ENCODE data around the gene STAG3. TPM values are rescaled to one million over a fixed set of nuclear protein-coding genes. Genes with fewer than 3 reads are reported as not detected.

The STAG3 gene
- total and polyA plus RNA-seq, 2 of the 4 experiments (the other 2 are of a cell fraction), result 0.36 to 0.65 TPM

GRCh38 chr7:100189061-100189460 is 11.3 kb downstream of the STAG3 start:
- Histone ChIP-seq H2BK20ac (ENCODE audit: low read depth, low read length) (no peak overlapping the region), H3K9me1 (ENCODE audit: insufficient read depth, low read length) (no peaks in the 10 kb centered on the region), H3K18ac (ENCODE audit: low read depth, low read length) (no peak overlapping the region), H3K4ac (ENCODE audit: low read depth, low read length) (no peak overlapping the region), H3K4me3 (ENCODE audit: insufficient read depth, low read depth, low read length) (no peak overlapping the region), H3K27ac (ENCODE audit: insufficient read depth, low read length) (no peak overlapping the region), H4K20me1 (ENCODE audit: insufficient read depth, low read length) (no peaks in the 10 kb centered on the region), H2BK120ac (ENCODE audit: low read depth, low read length) (no peak overlapping the region), H3K4me2 (ENCODE audit: low read depth, low read length) (no peak overlapping the region), H3K36me3 (ENCODE audit: control insufficient read depth, insufficient read depth, low read length) (no peaks in the 10 kb centered on the region), H4K5ac (ENCODE audit: low read depth, low read length) (no peak overlapping the region), H3K4me1 (ENCODE audit: control insufficient read depth, insufficient read depth, low read length) (peaks cover 2% of the 10 kb centered on the region; the same call in 1 of the 2 replicates), H2BK5ac (ENCODE audit: low read depth, low read length, poor library complexity, severe bottlenecking) (no peak overlapping the region), H4K91ac (ENCODE audit: insufficient read depth, low read depth, low read length) (no peak overlapping the region), H4K8ac (ENCODE audit: low read depth in 2 of 2, low read length in 2 of 2) (no peak overlapping the region), H3K23ac (ENCODE audit: low read depth, low read length) (no peak overlapping the region), H3K27me3 (ENCODE audit: control insufficient read depth, insufficient read depth, low read length) (no peaks in the 10 kb centered on the region), H2AK9ac (replicated peaks; ENCODE audit: low read depth, low read length, poor library complexity) (no peak overlapping the region), H2BK15ac (ENCODE audit: low read depth, low read length) (no peak overlapping the region; the same call in 2 of the 3 replicates), H3K56ac (ENCODE audit: extremely low read depth, insufficient read depth, low read length) (no peak overlapping the region), H3K9me3 (ENCODE audit: control insufficient read depth, insufficient read depth, low read length) (no peaks in the 10 kb centered on the region), H2AK5ac (ENCODE audit: low read depth, low read length) (no peak overlapping the region), H3K9ac (ENCODE audit: low read depth, low read length) (no peak overlapping the region), H3K14ac (replicated peaks; ENCODE audit: low read depth, low read length) (no peak overlapping the region), H3K79me1 (ENCODE audit: low read depth in 1 of 2, low read length in 2 of 2) (no peaks in the 10 kb centered on the region), H2AFZ (replicated peaks; ENCODE audit: low read length, poor library complexity) (no peak overlapping the region)
- ChIA-PET POLR2A (ENCODE audit: unreplicated experiment) (no interaction called here), CTCF (no interaction called here)
- TF ChIP-seq CTCF (conservative IDR thresholded peaks at IDR 0.05; ENCODE audit: low read depth, low read length) (0 out of 2 replicates have a peak, but pooled peaks have one; percentile 5), MAZ (IDR thresholded peaks at IDR 0.05; ENCODE audit: borderline replicate concordance, low read depth, low read length) (no peak), NFE2L2 (IDR thresholded peaks at IDR 0.05; ENCODE audit: low read depth, low read length) (no peak)
- intact Hi-C loops (cut with micrococcal nuclease), result no loop called here
- ATAC-seq (ENCODE audit: low read depth) (no peak), DNase-seq (no peak)
- dilution Hi-C loops (cut with HindIII; ENCODE audit: low sequenced_read_pairs, unreplicated experiment), result no loop called here
- BruUV-seq (replicated peaks), result no TSS peak
- in situ Hi-C loops (cut with MboI; ENCODE audit: low sequenced_read_pairs), result no loop called here
- no CpG with 5 or more reads among the region's 3 CpGs for WGBS, 2 experiments (ENCODE audit: extremely low coverage in 2 of 2, insufficient read length in 1 of 2)

Measured in IMR-90 (cell line).